OCI-LY3 (cell line): ENCODE measurements around the gene DHCR7.

Experiments
- CTCF ChIP-seq: fragments of 200-600, 300-600 bp; sonication (generic); IDR thresholded peaks from 2 replicates; pipeline ENCODE4 v1.5.1; 2014; ENCODE audit warnings: antibody characterized with exemption, low read length, low read depth
- EZH2phosphoT487 ChIP-seq: fragments of 200-600 bp; shearing (Covaris generic); IDR thresholded peaks from 2 replicates; pipeline ENCODE4 v1.6.1; 2018; ENCODE audit warnings: antibody characterized with exemption, mixed run types, low read depth

DNA sequence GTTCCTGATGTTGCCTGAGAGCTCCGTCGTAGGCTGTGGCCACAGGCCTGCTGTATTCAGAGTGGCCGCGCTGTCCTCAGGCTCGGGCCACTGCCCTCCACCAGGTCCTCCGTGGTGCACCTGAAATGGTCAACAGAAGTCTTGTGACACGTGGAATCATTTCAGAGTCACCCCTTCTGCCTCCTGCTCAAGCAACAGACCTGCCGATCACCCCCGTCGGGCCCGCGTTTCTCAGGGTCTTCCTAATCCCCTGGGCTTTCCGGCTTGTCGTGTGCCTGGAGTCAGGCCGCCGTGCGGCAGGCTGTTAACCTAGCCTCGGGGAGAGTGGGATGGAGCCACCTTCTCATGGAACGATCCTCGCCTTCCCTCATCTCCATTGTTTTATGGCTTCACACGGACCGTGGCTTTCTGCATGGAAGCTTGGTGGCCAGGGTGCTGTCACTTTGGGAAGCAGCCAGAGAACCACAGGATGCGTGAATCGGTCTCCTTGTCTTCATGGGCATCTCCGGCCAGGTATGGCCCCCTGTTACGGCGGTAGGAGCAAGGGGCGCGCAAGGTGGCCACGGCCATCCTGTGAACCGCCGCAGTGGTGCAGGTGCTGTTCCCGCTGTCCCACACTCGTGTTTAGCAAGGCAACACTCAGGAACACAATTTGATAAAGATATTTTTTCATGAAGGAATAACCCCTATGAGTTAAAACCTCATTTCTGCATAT is 28.9 kb upstream of the DHCR7 start:
- no peak for TF ChIP-seq CTCF
- no peak for TF ChIP-seq EZH2phosphoT487
